ENCODE results near the gene LRBA.

DNA sequence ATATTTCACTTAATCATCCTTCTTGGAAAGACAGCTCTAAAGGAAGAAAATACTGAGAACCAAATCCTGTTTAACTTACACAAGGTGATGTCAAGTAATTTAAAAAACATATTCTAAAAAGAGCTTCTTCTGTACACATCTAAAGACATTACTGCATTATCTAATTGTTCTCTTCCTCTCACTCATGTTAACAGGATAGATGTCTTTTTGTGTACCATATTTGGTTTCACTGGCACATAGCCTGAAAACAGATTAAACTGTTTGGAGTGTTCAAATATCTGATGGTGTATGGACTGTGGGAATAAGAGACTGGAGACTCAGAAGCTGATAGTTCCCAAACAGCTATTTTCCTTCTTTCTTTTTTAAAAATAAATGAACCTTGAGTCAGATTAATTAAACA lies 646.4 kb downstream of the LRBA start:
- TF ChIP-seq, protein P1, sequence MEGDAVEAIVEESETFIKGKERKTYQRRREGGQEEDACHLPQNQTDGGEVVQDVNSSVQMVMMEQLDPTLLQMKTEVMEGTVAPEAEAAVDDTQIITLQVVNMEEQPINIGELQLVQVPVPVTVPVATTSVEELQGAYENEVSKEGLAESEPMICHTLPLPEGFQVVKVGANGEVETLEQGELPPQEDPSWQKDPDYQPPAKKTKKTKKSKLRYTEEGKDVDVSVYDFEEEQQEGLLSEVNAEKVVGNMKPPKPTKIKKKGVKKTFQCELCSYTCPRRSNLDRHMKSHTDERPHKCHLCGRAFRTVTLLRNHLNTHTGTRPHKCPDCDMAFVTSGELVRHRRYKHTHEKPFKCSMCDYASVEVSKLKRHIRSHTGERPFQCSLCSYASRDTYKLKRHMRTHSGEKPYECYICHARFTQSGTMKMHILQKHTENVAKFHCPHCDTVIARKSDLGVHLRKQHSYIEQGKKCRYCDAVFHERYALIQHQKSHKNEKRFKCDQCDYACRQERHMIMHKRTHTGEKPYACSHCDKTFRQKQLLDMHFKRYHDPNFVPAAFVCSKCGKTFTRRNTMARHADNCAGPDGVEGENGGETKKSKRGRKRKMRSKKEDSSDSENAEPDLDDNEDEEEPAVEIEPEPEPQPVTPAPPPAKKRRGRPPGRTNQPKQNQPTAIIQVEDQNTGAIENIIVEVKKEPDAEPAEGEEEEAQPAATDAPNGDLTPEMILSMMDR (conservative IDR thresholded peaks at IDR 0.05 in 1 of 2, IDR thresholded peaks at IDR 0.05 in 1 of 2; ENCODE audit: low read depth in 1 of 2, low read length in 2 of 2): no peak
- TF ChIP-seq EZH2 (IDR thresholded peaks at IDR 0.05; ENCODE audit: low read length, missing control alignments): no peak

Data from fibroblast of lung (primary cell).